Activated CD4-positive, alpha-beta memory T cell treated with anti-CD3 and anti-CD28 coated beads for 36 hours (primary cell): Measurements from ENCODE around the gene KRT17. TPM values are rescaled to one million over a fixed set of nuclear protein-coding genes. Genes with fewer than 3 reads are reported as not detected.
"Not testable (repeated sequence)": the region's sequence is repeated elsewhere in the genome, so short reads cannot be mapped to it uniquely, and the experiment has no call there.

Source experiments
- CTCF ChIA-PET: fragments of 350-600 bp; sonication (Branson Sonifier 250); formaldehyde crosslinking; loops from one replicate; lab custom pipeline; 2021; ENCODE audit warnings: antibody characterized with exemption, inconsistent platforms; lab: Charles Lee
- POLR2A ChIA-PET: fragments of 350-600 bp; sonication (Branson Sonifier 250); formaldehyde crosslinking; loops from one replicate; lab custom pipeline; 2021; ENCODE audit warnings: antibody characterized with exemption; lab: Charles Lee
- DNase-seq: peaks from one replicate; pipeline ENCODE4 v3.0.0-alpha.2; 2020
- H3K27ac Mint-ChIP-seq: one replicate; pipeline ENCODE4 v1.8.0; 2021; ENCODE audit warnings: mixed read lengths
- H3K27me3 Mint-ChIP-seq: one replicate; pipeline ENCODE4 v1.8.0; 2021; ENCODE audit warnings: mixed read lengths
- H3K36me3 Mint-ChIP-seq: one replicate; pipeline ENCODE4 v1.8.0; 2021; ENCODE audit warnings: mixed read lengths
- H3K4me1 Mint-ChIP-seq: one replicate; pipeline ENCODE4 v1.8.0; 2021; ENCODE audit warnings: low read depth, mixed read lengths
- H3K4me3 Mint-ChIP-seq: one replicate; pipeline ENCODE4 v1.8.0; 2021; ENCODE audit warnings: mild to moderate bottlenecking, mixed read lengths
- H3K9me3 Mint-ChIP-seq: one replicate; pipeline ENCODE4 v1.8.0; 2021; ENCODE audit warnings: mixed read lengths
- intact Hi-C: fragments of 100-400 bp; cut with micrococcal nuclease; formaldehyde crosslinking; loops from one replicate; pipeline ENCODE4 v1.15.1; 2023
- total RNA-seq, 2 experiments: library from RNA; stranded (reverse); gene quantifications; one replicate each; pipeline ENCODE4 v1.2.3, GENCODE V29; 2021

The KRT17 gene
- total RNA-seq, 2 experiments from 2014 or later = not detected

DNA sequence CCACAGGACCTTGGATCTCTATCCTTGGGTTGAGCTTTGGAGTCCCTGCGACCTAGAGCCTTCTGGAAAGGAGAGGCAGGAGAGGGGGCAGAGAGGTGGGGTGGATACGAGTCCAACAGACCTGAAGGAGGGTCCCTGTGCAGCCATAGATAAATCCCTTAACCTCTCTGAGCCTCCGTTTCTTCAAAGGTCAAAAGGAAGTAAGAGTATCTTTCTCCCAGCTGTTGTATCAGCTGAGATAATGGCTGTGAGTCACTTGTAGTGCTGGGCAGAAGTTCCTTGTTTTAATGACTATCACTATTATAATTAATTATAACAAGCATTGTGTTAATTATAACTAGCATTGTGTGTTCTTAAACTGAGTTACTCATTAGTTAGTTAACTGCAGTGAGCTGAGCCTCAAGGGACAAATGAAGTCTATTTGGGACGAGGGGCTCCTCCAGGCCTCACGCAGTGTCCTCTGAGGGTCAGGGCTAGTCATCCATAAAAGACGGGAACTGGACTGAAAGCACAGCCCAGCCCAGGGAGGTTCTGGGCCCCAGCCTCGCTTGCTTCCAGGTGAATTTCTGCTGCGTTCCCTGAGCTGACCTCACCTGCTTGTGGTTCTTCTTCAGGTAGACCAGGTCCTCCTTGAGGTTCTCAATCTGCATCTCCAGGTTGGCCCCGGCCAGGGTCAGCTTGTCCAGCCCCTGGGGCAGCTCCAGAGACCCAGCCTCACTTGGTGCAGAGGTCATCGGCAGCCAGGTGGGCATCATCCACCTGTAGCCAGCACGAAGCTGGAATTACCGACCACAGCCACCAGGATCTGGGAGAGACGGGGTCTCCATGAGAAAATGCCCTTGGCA lies 5.7 kb upstream of the KRT17 start:
- Mint-ChIP-seq H3K27ac (no peak overlapping the region), H3K36me3 (no peaks in the 10 kb centered on the region), H3K27me3 (peaks cover 3% of the 10 kb centered on the region), H3K4me3 (no peak overlapping the region), H3K4me1 (no peaks in the 10 kb centered on the region), H3K9me3 (no peaks in the 10 kb centered on the region)
- DNase-seq = no peak
- CTCF ChIA-PET = no interaction called here
- POLR2A ChIA-PET = no interaction called here
- intact Hi-C loops = no loop called here

DNA sequence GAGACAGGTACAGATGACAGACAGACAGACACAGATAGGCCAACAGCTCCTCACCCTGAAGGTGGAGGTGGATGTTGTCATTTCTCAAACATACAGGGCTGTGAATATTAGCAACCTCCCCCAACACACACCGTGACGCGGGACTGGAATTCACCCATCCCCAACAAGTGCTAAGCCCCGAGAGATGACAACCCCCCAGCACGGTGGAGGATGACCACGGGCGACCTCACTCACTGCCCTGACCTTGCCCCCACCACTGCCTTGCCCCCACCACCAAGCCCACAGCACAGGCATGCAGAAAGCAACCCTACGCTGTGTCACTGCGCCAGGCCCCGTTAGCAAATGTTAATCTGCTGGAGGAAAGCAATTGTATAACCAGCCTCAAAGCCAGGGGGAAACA lies 4.9 kb upstream of the KRT17 start:
- Mint-ChIP-seq H3K9me3 (no peaks in the 10 kb centered on the region), H3K27me3 (peaks cover 3% of the 10 kb centered on the region), H3K4me1 (no peaks in the 10 kb centered on the region), H3K27ac (no peak overlapping the region), H3K4me3 (no peak overlapping the region), H3K36me3 (no peaks in the 10 kb centered on the region)
- ChIA-PET CTCF (no interaction called here), POLR2A (no interaction called here)
- intact Hi-C loops = no loop called here
- no peak for DNase-seq

DNA sequence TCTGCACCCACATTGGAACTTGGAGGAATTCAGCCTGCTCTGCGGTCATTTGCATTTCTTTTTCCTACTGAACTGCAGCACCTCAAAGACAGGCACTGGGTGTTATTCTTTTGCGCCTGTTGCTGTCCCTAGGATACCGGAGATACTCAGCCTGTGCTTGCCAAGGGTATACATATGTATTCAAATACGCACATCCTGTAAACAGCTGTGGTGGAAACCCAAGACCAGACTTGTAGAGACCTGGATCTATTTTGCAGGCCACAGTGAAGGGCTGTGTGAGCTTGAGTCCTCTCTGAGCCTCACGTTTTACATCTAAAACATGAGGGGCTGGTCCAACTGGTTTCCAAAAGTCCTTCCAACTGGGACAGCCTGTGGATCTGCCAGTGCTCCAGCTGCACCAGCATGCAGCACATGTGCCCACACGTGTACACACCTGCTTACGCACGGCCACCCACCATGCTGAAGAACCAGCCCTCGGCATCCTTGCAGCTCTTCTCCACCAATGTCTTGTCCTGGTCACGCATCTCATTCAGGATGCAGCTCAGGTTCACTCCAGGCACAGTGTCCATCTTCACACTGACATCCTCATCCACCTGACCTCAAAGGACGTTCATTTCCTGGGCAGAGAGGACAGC lies 4.4 kb upstream of the KRT17 start:
- H3K36me3 Mint-ChIP-seq, POLR2A ChIA-PET, H3K27ac Mint-ChIP-seq, CTCF ChIA-PET, H3K4me1 Mint-ChIP-seq, intact Hi-C loops, H3K4me3 Mint-ChIP-seq, DNase-seq, H3K27me3 Mint-ChIP-seq, H3K9me3 Mint-ChIP-seq: not testable (repeated sequence)

- H3K4me1 Mint-ChIP-seq, H3K27ac Mint-ChIP-seq, POLR2A ChIA-PET, H3K9me3 Mint-ChIP-seq, H3K4me3 Mint-ChIP-seq, H3K36me3 Mint-ChIP-seq, intact Hi-C loops, DNase-seq, H3K27me3 Mint-ChIP-seq, CTCF ChIA-PET: not testable (repeated sequence)
Observed at GRCh38 chr17:41628073-41628370, 3.6 kb upstream of the KRT17 start.

GRCh38 chr17:41627316-41628072 lies 3.1 kb upstream of the KRT17 start:
- DNase-seq = no peak
- Mint-ChIP-seq H3K36me3 (no peaks in the 10 kb centered on the region), H3K9me3 (no peaks in the 10 kb centered on the region), H3K27me3 (peaks cover 3% of the 10 kb centered on the region), H3K4me1 (no peaks in the 10 kb centered on the region), H3K4me3 (no peak overlapping the region), H3K27ac (no peak overlapping the region)
- CTCF ChIA-PET = interaction anchor here (0.9 kb wide), 1 partner anchor 21 kb away, joined by 3 read pairs; no protein-coding TSS in a partner anchor
- intact Hi-C loops = no loop called here
- POLR2A ChIA-PET = no interaction called here

GRCh38 chr17:41626914-41627295 lies 2.5 kb upstream of the KRT17 start:
- POLR2A ChIA-PET, H3K9me3 Mint-ChIP-seq, intact Hi-C loops, H3K36me3 Mint-ChIP-seq, H3K4me1 Mint-ChIP-seq, H3K27ac Mint-ChIP-seq, H3K27me3 Mint-ChIP-seq, DNase-seq, H3K4me3 Mint-ChIP-seq: not testable (repeated sequence)
- CTCF ChIA-PET = interaction anchor here (0.9 kb wide), 1 partner anchor 22 kb away, joined by 3 read pairs; no protein-coding TSS in a partner anchor

DNA sequence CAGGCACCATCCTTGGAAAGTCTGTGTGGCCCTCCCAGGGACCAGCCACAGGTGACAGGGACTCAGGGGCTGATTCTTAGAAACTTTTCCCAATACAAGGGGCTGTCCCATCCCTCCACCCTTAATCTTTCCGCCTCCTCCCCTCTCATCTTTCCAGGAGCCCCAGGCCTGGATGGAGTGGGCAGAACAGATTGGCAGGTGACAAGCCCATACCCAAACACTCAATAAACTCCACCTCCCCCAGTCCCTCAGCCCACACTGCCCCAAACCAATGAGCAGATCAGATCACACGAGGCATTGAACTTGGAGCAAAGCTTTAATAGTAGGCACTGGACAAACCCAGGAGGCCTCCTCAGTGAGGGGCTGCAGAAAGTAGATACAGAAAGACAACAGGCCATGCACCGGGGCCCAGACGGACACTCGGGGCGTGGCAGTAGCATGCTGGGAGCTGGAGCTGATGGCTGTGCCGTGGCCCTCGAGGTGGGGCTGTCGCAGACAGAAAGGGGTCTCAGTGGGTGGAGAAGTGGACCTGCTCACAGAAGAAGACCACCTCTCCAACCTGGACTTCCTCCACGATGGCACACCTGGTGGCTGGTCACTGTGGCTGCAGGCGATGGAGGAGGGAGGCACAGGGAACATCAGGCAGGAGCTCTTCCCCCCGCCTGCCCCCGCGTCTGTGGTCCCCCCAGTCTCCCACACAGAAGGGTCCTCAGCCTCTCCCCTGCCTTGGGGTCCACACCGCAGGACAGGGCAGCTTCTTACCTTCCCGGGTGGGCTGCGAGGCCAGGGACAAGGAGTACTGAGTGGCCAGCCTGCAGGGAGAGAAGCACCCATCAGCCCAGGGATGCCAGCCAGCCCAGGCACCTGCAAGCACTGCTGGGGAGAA lies 1.9 kb upstream of the KRT17 start:
- H3K9me3 Mint-ChIP-seq, POLR2A ChIA-PET, H3K27ac Mint-ChIP-seq, H3K36me3 Mint-ChIP-seq, H3K27me3 Mint-ChIP-seq, H3K4me3 Mint-ChIP-seq, DNase-seq, intact Hi-C loops, H3K4me1 Mint-ChIP-seq: not testable (repeated sequence)
- CTCF ChIA-PET = interaction anchor here (0.9 kb wide), 1 partner anchor 23 kb away, joined by 3 read pairs; no protein-coding TSS in a partner anchor

GRCh38 chr17:41625602-41626001 lies 1.2 kb upstream of the KRT17 start:
- POLR2A ChIA-PET = no interaction called here
- H3K27me3 Mint-ChIP-seq = peaks cover 3% of the 10 kb centered on the region
- DNase-seq = no peak
- H3K36me3 Mint-ChIP-seq = no peaks in the 10 kb centered on the region
- no peaks in the 10 kb centered on the region for H3K4me1 Mint-ChIP-seq
- H3K9me3 Mint-ChIP-seq = no peaks in the 10 kb centered on the region
- CTCF ChIA-PET = no interaction called here
- H3K27ac Mint-ChIP-seq = no peak overlapping the region
- intact Hi-C loops = no loop called here
- H3K4me3 Mint-ChIP-seq = no peak overlapping the region

DNA sequence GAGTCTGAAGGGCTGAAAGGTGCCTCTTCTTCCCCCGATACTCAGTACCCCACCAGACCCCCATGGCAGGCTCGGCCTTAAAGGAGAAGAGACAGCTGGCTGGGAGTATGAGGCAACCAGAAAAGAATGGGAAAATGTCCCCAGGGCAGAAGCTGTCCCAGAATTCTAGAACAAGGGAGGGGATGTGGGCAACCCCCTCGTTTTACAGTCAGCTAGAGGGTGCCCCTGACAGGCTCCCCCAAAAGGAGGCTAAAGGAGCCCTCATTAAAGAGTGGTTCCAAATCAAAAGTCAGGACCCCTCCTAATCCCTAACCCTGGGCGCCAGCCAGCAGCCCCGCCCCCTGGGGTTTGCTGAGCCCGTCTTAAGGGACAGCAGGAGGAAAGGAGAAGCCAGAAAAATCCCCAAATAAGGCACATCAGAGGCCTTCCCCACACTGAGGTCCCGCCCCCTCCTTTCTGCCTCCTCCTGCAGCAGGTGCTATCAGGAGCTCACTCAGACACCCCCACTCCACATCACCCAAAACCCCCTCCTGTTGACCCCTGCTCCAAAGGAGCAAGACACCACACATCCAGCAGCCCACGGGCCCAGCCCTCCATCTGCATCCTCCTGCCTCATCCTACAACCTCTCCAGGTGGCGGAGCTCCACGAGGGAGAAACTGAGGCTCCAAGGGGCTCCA lies 1.1 kb downstream of the KRT17 start:
- H3K27ac Mint-ChIP-seq, POLR2A ChIA-PET, DNase-seq, H3K4me3 Mint-ChIP-seq, H3K4me1 Mint-ChIP-seq, H3K36me3 Mint-ChIP-seq, H3K9me3 Mint-ChIP-seq, intact Hi-C loops: not testable (repeated sequence)
- CTCF ChIA-PET = interaction anchor here (1.1 kb wide), 1 partner anchor 27 kb away, joined by 3 read pairs; no protein-coding TSS in a partner anchor
- H3K27me3 Mint-ChIP-seq = peaks cover 12% of the 10 kb centered on the region

- H3K36me3 Mint-ChIP-seq, H3K9me3 Mint-ChIP-seq, DNase-seq, CTCF ChIA-PET, H3K4me3 Mint-ChIP-seq, H3K4me1 Mint-ChIP-seq, H3K27ac Mint-ChIP-seq, POLR2A ChIA-PET, intact Hi-C loops: not testable (repeated sequence)
- H3K27me3 Mint-ChIP-seq = peaks cover 12% of the 10 kb centered on the region
Observed at GRCh38 chr17:41622340-41623183, 1.8 kb downstream of the KRT17 start.

DNA sequence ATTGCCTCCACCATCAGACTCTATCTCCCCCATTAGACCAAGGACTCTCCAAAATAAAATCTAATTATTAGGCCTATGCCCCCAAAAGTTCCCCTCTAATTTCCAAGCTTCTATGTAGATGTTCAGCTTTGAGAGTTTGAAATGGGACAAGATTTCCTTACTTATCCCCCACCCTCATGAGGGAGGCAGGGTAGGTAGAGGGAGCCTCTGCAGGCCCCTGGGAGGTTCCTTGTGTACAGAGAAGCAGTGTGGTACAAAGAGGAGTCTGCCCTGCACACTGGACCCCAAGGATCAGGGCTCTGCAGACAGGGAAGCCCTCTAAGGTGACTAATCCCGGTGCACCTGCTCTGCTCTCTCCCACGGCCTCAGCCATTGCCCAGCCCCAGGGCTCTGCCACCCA lies 2.5 kb downstream of the KRT17 start:
- no peak overlapping the region for H3K27ac Mint-ChIP-seq
- intact Hi-C loops = no loop called here
- ChIA-PET POLR2A (no interaction called here), CTCF (no interaction called here)
- no peak for DNase-seq
- no peaks in the 10 kb centered on the region for H3K36me3 Mint-ChIP-seq
- no peaks in the 10 kb centered on the region for H3K4me1 Mint-ChIP-seq
- H3K27me3 Mint-ChIP-seq = peaks cover 12% of the 10 kb centered on the region
- no peak overlapping the region for H3K4me3 Mint-ChIP-seq
- H3K9me3 Mint-ChIP-seq = no peaks in the 10 kb centered on the region
